GM19395 (cell line): Measurements from ENCODE around the gene DBF4B.

ENCODE experiments used
- ATAC-seq: cut with Tn5 transposase; IDR thresholded peaks from one replicate; pipeline ENCODE4 v1.9.1; 2021; ENCODE audit warnings: mild to moderate bottlenecking, moderate library complexity; ENCODE audit not compliant: unreplicated experiment

Gene DBF4B

GRCh38 chr17:44775838-44776621 lies 67.6 kb downstream of the DBF4B start:
- ATAC-seq = peak; percentile 4

GRCh38 chr17:44776628-44777393 lies 68.3 kb downstream of the DBF4B start:
- ATAC-seq = no peak

DNA sequence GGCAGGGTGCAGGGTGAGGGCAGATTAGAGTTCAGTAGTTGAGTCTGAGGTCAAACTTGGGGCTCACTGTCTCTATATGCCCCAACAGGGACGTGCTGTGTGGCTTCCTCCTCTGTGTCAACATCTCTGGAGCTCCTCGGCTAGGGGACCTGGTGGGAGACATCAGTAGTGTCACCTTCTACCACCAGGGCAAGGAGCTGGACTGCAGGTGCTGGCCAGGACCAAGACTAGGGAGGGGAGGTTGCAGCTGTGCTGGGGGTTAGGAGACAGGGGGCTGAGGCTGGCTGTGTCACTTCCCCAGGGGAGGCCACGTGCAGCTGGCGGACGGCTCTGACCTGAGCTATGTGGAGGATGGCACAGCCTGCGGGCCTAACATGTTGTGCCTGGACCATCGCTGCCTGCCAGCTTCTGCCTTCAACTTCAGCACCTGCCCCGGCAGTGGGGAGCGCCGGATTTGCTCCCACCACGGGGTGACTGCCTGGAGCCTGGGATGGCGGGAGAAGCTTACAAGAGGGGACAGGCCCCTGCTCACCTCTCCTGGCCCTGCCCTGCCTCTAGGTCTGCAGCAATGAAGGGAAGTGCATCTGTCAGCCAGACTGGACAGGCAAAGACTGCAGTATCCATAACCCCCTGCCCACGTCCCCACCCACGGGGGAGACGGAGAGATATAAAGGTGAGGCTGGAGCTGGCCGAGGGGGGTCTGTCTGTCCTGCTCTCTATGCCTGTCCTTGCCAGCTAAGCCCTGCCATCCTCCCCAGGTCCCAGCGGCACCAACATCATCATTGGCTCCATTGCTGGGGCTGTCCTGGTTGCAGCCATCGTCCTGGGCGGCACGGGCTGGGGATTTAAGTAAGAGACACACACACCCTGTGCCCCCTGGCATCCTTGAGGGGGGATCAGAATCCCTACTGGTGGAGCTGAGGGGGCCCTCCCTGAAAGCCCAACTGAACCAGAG lies 69.2 kb downstream of the DBF4B start:
- no peak for ATAC-seq

- no peak for ATAC-seq
Measured at GRCh38 chr17:44778656-44779210, 70.3 kb downstream of the DBF4B start.

DNA sequence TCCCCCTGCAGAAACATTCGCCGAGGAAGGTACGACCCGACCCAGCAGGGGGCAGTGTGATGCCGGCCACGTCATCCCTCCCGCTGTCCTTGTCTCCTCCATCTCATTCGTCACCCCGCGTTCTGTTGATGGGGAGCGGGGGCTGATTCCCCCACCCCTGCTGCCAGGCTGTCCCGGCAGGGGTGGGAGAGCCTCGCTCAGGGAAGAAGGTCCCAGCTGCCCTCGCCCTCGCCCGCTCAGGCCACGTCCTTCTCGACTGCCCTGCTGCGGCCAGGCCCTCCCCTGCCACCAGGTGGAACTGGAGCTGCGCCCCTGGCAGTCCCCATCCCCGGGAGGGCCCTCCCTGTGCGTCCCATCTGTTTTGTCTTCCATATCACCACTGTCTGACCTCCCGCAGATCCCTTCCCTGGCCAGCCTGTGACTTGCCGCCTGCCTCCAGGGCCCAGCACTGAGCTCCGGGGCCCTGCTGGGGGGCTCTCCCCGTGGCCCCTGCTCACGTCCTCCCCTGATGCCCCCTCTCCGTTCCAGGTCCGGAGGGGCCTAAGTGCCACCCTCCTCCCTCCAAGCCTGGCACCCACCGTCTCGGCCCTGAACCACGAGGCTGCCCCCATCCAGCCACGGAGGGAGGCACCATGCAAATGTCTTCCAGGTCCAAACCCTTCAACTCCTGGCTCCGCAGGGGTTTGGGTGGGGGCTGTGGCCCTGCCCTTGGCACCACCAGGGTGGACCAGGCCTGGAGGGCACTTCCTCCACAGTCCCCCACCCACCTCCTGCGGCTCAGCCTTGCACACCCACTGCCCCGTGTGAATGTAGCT lies 71.0 kb downstream of the DBF4B start:
- no peak for ATAC-seq

- no peak for ATAC-seq
Measured at GRCh38 chr17:44780161-44780560, 71.7 kb downstream of the DBF4B start.

- ATAC-seq = no peak
Measured at GRCh38 chr17:44780845-44781480, 72.5 kb downstream of the DBF4B start.

GRCh38 chr17:44781551-44782325 lies 73.3 kb downstream of the DBF4B start:
- ATAC-seq = no peak

DNA sequence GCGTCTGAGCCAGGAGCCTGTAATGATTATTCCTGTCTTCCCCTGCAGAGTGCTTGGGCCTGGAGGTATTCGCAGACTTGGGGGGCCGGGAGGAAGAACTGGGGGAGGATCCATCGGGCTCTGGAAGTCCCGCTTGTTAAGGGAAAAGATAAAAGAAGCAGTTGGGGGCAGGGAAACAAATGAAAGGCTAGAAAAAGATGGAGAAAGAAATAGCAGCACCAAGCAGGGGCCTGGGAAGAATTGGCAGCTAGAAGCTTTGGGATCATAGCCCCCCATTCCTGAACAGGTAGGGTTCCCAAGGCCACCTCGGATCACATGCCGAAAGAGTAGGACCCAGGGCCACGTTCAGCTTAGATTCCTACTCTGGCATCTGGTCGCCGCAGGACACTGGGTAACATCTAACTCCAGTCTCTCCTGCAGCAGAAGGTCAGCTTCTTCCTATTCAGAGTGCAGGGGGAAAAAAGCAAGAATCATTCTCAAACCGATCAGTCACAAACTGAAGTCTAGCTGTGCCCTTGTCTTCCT lies 73.9 kb downstream of the DBF4B start:
- ATAC-seq = no peak

DNA sequence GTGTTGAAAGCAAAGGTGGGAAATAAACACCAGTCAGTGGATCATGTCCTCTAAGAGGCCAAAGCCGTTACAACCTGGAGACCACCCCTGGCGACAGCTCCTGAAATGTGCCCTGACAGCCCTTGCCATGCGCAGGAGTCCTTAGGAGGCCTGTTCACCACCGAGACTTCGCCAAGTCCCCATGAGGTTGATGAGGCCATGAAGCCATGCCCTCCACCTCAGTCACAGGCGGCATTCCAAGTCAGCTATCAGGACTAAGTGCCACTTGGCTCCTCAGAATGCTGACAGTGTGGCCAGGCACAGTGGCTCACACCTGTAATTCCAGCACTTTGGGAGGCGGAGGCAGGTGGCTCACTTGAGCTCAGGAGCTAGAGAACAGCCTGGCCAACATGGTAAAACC lies 77.5 kb downstream of the DBF4B start:
- no peak for ATAC-seq

- no peak for ATAC-seq
Measured at GRCh38 chr17:44786551-44787081, 78.2 kb downstream of the DBF4B start.

DNA sequence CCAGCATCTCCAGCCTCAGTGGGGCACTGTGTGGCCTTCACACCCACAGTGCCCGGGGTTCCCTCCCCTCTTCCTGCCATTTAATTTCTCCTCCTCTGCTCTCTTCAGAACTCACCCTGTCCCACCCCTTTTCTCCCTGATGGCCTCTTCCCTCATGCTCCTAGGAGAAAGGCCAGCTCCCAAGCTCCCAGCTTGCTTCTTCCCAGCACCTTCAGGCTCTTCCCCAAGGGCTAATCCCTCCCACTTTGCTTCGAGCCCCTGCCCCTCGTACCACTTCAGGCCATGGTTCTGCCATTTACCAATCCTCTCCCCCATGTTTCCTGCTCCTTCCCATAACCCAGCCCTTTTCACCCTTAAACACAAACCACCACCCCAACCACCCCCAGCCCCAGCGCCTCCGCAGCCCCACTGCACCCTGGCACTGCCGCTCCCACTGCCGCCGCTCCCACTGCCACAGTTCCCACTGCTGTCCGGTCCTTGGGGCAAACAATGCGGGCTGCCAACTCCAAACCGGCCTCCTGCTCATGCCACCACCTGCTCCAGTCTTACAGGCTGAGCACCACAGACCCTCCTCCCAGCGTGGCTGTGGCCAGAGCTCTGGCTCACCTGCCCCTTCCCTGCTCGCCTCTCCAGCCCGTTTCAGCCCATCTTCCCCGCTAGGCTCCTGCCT lies 78.9 kb downstream of the DBF4B start:
- ATAC-seq = no peak

GRCh38 chr17:44788139-44788538 lies 79.7 kb downstream of the DBF4B start:
- ATAC-seq = no peak

DNA sequence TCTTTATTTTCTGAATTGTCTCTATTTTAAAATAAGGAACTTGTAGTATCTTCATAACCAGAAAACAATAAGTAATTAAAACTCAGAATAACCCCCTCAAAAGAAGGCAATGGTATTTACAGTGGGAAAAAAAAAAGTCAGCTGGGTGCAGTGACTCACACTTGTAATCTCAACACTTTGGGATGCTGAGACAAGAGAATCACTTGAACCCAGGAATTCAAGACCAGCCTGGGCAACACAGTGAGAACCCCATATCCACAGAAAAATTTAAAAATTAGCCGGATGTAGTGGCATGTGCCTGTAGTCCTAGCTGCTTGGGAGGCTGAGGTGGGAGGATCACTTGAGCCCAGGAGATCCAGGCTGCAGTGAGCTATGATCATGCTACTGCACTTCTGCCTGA lies 83.8 kb downstream of the DBF4B start:
- ATAC-seq = no peak

GRCh38 chr17:44793885-44794842 lies 85.7 kb downstream of the DBF4B start:
- no peak for ATAC-seq

GRCh38 chr17:44794851-44795413 lies 86.5 kb downstream of the DBF4B start:
- ATAC-seq = no peak
